GM12878 (cell line): ENCODE data around the gene MMEL1. TPM values are rescaled to one million over a fixed set of nuclear protein-coding genes. Genes with fewer than 3 reads are reported as not detected.

Experiments used
- KDM1A ChIP-seq: fragments of 200-600 bp; sonication (generic); IDR thresholded peaks from 2 replicates; pipeline ENCODE4 v1.6.1; 2016; ENCODE audit warnings: borderline replicate concordance
- NFXL1 ChIP-seq: fragments of 450-650 bp; IDR thresholded peaks from 2 replicates; pipeline ENCODE4 v1.6.1; 2017; ENCODE audit warnings: antibody characterized with exemption, mild to moderate bottlenecking, borderline replicate concordance
- polyA plus RNA-seq, 11 experiments: library from polyadenylated mRNA; depleted of rRNA in 4 of 11; unstranded in 6 of 11; stranded (reverse) in 5 of 11; fragments of >200 nt; fragmentation: Nextera tagmentation in 4 of 11; fragmentation: Illumina TruSeq in 1 of 11; extraction: Ambion mirVana in 4 of 11; extraction: Trizol in 1 of 11; gene quantifications; 1 replicate in 1 of 11; 2 replicates in 10 of 11; pipeline versions ENCODE4 v1.2.1 to v1.2.3, GENCODE V29; 2011 to 2016; ENCODE audit warnings: inconsistent platforms in 2 of 11, missing spikeins in 2 of 11, low read depth in 1 of 11
- total RNA-seq, 4 experiments: library from RNA; depleted of rRNA in 3 of 4; stranded (reverse); fragments of >200 nt in 3 of 4; fragmentation: Illumina TruSeq in 1 of 4; extraction: Trizol in 1 of 4; gene quantifications; 2 replicates each; pipeline versions ENCODE4 v1.2.1 to v1.2.3, GENCODE V29; 2013 to 2021
- TF ChIP-seq, protein P1 (sequence below): IDR thresholded peaks from 2 replicates; pipeline ENCODE4 v1.6.1; 2012; ENCODE audit warnings: low read length, inconsistent platforms

The MMEL1 gene
- total and polyA plus RNA-seq, 10 of the 15 experiments (the other 5 are each of a cell fraction or from before 2014, with no cell fraction given) = 0.11 TPM; not detected in 9

GRCh38 chr1:2540816-2541492 lies 91.9 kb downstream of the MMEL1 start (continued):
- TF ChIP-seq, protein P1, sequence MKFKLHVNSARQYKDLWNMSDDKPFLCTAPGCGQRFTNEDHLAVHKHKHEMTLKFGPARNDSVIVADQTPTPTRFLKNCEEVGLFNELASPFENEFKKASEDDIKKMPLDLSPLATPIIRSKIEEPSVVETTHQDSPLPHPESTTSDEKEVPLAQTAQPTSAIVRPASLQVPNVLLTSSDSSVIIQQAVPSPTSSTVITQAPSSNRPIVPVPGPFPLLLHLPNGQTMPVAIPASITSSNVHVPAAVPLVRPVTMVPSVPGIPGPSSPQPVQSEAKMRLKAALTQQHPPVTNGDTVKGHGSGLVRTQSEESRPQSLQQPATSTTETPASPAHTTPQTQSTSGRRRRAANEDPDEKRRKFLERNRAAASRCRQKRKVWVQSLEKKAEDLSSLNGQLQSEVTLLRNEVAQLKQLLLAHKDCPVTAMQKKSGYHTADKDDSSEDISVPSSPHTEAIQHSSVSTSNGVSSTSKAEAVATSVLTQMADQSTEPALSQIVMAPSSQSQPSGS = no peak
- TF ChIP-seq NFXL1 (no peak), KDM1A (no peak)
- TF ChIP-seq, all 136 proteins: peak for 0

Other genes with a start within 250 kb of the MMEL1 start
Only the 7 nearest of the 9 such genes appear.
- 23.7 and 24.9 TPM in 2 replicates for gene PEX10, start 220.5 kb downstream of the MMEL1 start, total RNA-seq (2014; rRNA removed)
- gene PEX10, start 220.5 kb downstream of the MMEL1 start, total RNA-seq (2014; rRNA removed; fragmentation: Illumina TruSeq; extraction: Trizol) = 7.4 TPM in 2 replicates
- 16.4 and 16.8 TPM in 2 replicates for gene PEX10, start 220.5 kb downstream of the MMEL1 start, total RNA-seq (2021)
- gene PEX10, start 220.5 kb downstream of the MMEL1 start, polyA plus RNA-seq (2011; rRNA removed) = 4.3 and 6.1 TPM in 2 replicates
- gene PEX10, start 220.5 kb downstream of the MMEL1 start, polyA plus RNA-seq (2014; fragmentation: Illumina TruSeq; extraction: Trizol) = 3.8 and 5.6 TPM in 2 replicates
- gene PEX10, start 220.5 kb downstream of the MMEL1 start, polyA plus RNA-seq (2014; fragmentation: Nextera tagmentation; extraction: Ambion mirVana) = under 1 TPM in 1 of 2 experiments, not detected in 1; 0.24 TPM
- 19.4 and 20.8 TPM in 2 replicates for gene PEX10, start 220.5 kb downstream of the MMEL1 start, polyA plus RNA-seq (2014; rRNA removed)
- 10 to 100 TPM; 18.9 to 19.7 TPM for gene PEX10, start 220.5 kb downstream of the MMEL1 start, polyA plus RNA-seq (2016; fragmentation: Nextera tagmentation; extraction: Ambion mirVana)
- 0.11 and 0.73 TPM in 2 replicates for gene PLCH2, start 156.7 kb downstream of the MMEL1 start, total RNA-seq (2014; rRNA removed)
- 0.04 and 0.05 TPM in 2 replicates for gene PLCH2, start 156.7 kb downstream of the MMEL1 start, total RNA-seq (2014; rRNA removed; fragmentation: Illumina TruSeq; extraction: Trizol)
- gene PLCH2, start 156.7 kb downstream of the MMEL1 start, total RNA-seq (2021) = 0.62 and 0.74 TPM in 2 replicates
- gene PLCH2, start 156.7 kb downstream of the MMEL1 start, polyA plus RNA-seq (2011; rRNA removed) = 0.24 and 0.30 TPM in 2 replicates
- 0.12 TPM in 1 of 2 replicates, not detected in the other for gene PLCH2, start 156.7 kb downstream of the MMEL1 start, polyA plus RNA-seq (2014; fragmentation: Illumina TruSeq; extraction: Trizol)
- gene PLCH2, start 156.7 kb downstream of the MMEL1 start, polyA plus RNA-seq (2014; fragmentation: Nextera tagmentation; extraction: Ambion mirVana) = not detected
- gene PLCH2, start 156.7 kb downstream of the MMEL1 start, polyA plus RNA-seq (2014; rRNA removed) = 0.53 and 1.1 TPM in 2 replicates
- gene PLCH2, start 156.7 kb downstream of the MMEL1 start, polyA plus RNA-seq (2016; fragmentation: Nextera tagmentation; extraction: Ambion mirVana) = under 1 TPM in 1 of 2 experiments, not detected in 1; 0.03 TPM
- gene PANK4, start 106.4 kb downstream of the MMEL1 start, total RNA-seq (2014; rRNA removed) = 24.1 and 24.9 TPM in 2 replicates
- 10.4 and 10.6 TPM in 2 replicates for gene PANK4, start 106.4 kb downstream of the MMEL1 start, total RNA-seq (2014; rRNA removed; fragmentation: Illumina TruSeq; extraction: Trizol)
- gene PANK4, start 106.4 kb downstream of the MMEL1 start, total RNA-seq (2021) = 25.8 and 38.0 TPM in 2 replicates
- gene PANK4, start 106.4 kb downstream of the MMEL1 start, polyA plus RNA-seq (2011; rRNA removed) = 12.4 and 27.0 TPM in 2 replicates
- 11.1 and 15.0 TPM in 2 replicates for gene PANK4, start 106.4 kb downstream of the MMEL1 start, polyA plus RNA-seq (2014; fragmentation: Illumina TruSeq; extraction: Trizol)
- 1 to 10 TPM in 1 of 2 experiments, under 1 TPM in 1; 0.35 to 1.5 TPM for gene PANK4, start 106.4 kb downstream of the MMEL1 start, polyA plus RNA-seq (2014; fragmentation: Nextera tagmentation; extraction: Ambion mirVana)
- gene PANK4, start 106.4 kb downstream of the MMEL1 start, polyA plus RNA-seq (2014; rRNA removed) = 25.0 and 27.2 TPM in 2 replicates
- 10 to 100 TPM; 18.2 to 19.0 TPM for gene PANK4, start 106.4 kb downstream of the MMEL1 start, polyA plus RNA-seq (2016; fragmentation: Nextera tagmentation; extraction: Ambion mirVana)
- gene HES5, start 102.8 kb downstream of the MMEL1 start, total RNA-seq (2014; rRNA removed) = 0.22 TPM in 1 of 2 replicates, not detected in the other
- gene HES5, start 102.8 kb downstream of the MMEL1 start, total RNA-seq (2014; rRNA removed; fragmentation: Illumina TruSeq; extraction: Trizol) = not detected in 2 replicates
- 0.15 TPM in 1 of 2 replicates, not detected in the other for gene HES5, start 102.8 kb downstream of the MMEL1 start, total RNA-seq (2021)
- not detected in 2 replicates for gene HES5, start 102.8 kb downstream of the MMEL1 start, polyA plus RNA-seq (2011; rRNA removed)
- not detected in 2 replicates for gene HES5, start 102.8 kb downstream of the MMEL1 start, polyA plus RNA-seq (2014; fragmentation: Illumina TruSeq; extraction: Trizol)
- gene HES5, start 102.8 kb downstream of the MMEL1 start, polyA plus RNA-seq (2014; fragmentation: Nextera tagmentation; extraction: Ambion mirVana) = not detected
- gene HES5, start 102.8 kb downstream of the MMEL1 start, polyA plus RNA-seq (2014; rRNA removed) = 0.12 TPM in 1 of 2 replicates, not detected in the other
- gene HES5, start 102.8 kb downstream of the MMEL1 start, polyA plus RNA-seq (2016; fragmentation: Nextera tagmentation; extraction: Ambion mirVana) = not detected
- gene TNFRSF14, start 76.6 kb downstream of the MMEL1 start, total RNA-seq (2014; rRNA removed) = 53.6 and 61.1 TPM in 2 replicates
- 20.0 and 23.0 TPM in 2 replicates for gene TNFRSF14, start 76.6 kb downstream of the MMEL1 start, total RNA-seq (2014; rRNA removed; fragmentation: Illumina TruSeq; extraction: Trizol)
- gene TNFRSF14, start 76.6 kb downstream of the MMEL1 start, total RNA-seq (2021) = 76.2 and 79.1 TPM in 2 replicates
- 30.5 and 69.6 TPM in 2 replicates for gene TNFRSF14, start 76.6 kb downstream of the MMEL1 start, polyA plus RNA-seq (2011; rRNA removed)
- 4.8 and 19.2 TPM in 2 replicates for gene TNFRSF14, start 76.6 kb downstream of the MMEL1 start, polyA plus RNA-seq (2014; fragmentation: Illumina TruSeq; extraction: Trizol)
- gene TNFRSF14, start 76.6 kb downstream of the MMEL1 start, polyA plus RNA-seq (2014; fragmentation: Nextera tagmentation; extraction: Ambion mirVana) = 1 to 10 TPM in 1 of 2 experiments, under 1 TPM in 1; 0.43 to 2.9 TPM
- gene TNFRSF14, start 76.6 kb downstream of the MMEL1 start, polyA plus RNA-seq (2014; rRNA removed) = 113 and 114 TPM in 2 replicates
- 10 to 100 TPM; 36.2 to 46.7 TPM for gene TNFRSF14, start 76.6 kb downstream of the MMEL1 start, polyA plus RNA-seq (2016; fragmentation: Nextera tagmentation; extraction: Ambion mirVana)
- 4.2 TPM in 2 replicates for gene PRXL2B, start 46.2 kb downstream of the MMEL1 start, total RNA-seq (2014; rRNA removed)
- 1.8 and 1.9 TPM in 2 replicates for gene PRXL2B, start 46.2 kb downstream of the MMEL1 start, total RNA-seq (2014; rRNA removed; fragmentation: Illumina TruSeq; extraction: Trizol)
- 5.6 and 7.6 TPM in 2 replicates for gene PRXL2B, start 46.2 kb downstream of the MMEL1 start, total RNA-seq (2021)
- gene PRXL2B, start 46.2 kb downstream of the MMEL1 start, polyA plus RNA-seq (2011; rRNA removed) = 3.1 and 5.0 TPM in 2 replicates
- 1.3 and 2.7 TPM in 2 replicates for gene PRXL2B, start 46.2 kb downstream of the MMEL1 start, polyA plus RNA-seq (2014; fragmentation: Illumina TruSeq; extraction: Trizol)
- under 1 TPM; 0.44 to 0.53 TPM for gene PRXL2B, start 46.2 kb downstream of the MMEL1 start, polyA plus RNA-seq (2014; fragmentation: Nextera tagmentation; extraction: Ambion mirVana)
- gene PRXL2B, start 46.2 kb downstream of the MMEL1 start, polyA plus RNA-seq (2014; rRNA removed) = 5.5 and 6.8 TPM in 2 replicates
- 1 to 10 TPM; 3.8 to 4.8 TPM for gene PRXL2B, start 46.2 kb downstream of the MMEL1 start, polyA plus RNA-seq (2016; fragmentation: Nextera tagmentation; extraction: Ambion mirVana)
- gene TTC34, start 168.7 kb upstream of the MMEL1 start, total RNA-seq (2014; rRNA removed) = 0.06 and 0.11 TPM in 2 replicates
- gene TTC34, start 168.7 kb upstream of the MMEL1 start, total RNA-seq (2014; rRNA removed; fragmentation: Illumina TruSeq; extraction: Trizol) = 0.04 and 0.09 TPM in 2 replicates
- 0.35 and 0.49 TPM in 2 replicates for gene TTC34, start 168.7 kb upstream of the MMEL1 start, total RNA-seq (2021)
- gene TTC34, start 168.7 kb upstream of the MMEL1 start, polyA plus RNA-seq (2011; rRNA removed) = 0.06 and 0.08 TPM in 2 replicates
- gene TTC34, start 168.7 kb upstream of the MMEL1 start, polyA plus RNA-seq (2014; fragmentation: Illumina TruSeq; extraction: Trizol) = 0.04 TPM in 1 of 2 replicates, not detected in the other
- not detected for gene TTC34, start 168.7 kb upstream of the MMEL1 start, polyA plus RNA-seq (2014; fragmentation: Nextera tagmentation; extraction: Ambion mirVana)
- gene TTC34, start 168.7 kb upstream of the MMEL1 start, polyA plus RNA-seq (2014; rRNA removed) = 0.17 and 0.29 TPM in 2 replicates
- under 1 TPM; 0.03 to 0.04 TPM for gene TTC34, start 168.7 kb upstream of the MMEL1 start, polyA plus RNA-seq (2016; fragmentation: Nextera tagmentation; extraction: Ambion mirVana)